ENCODE measurements around the gene EFCAB10.
"Not testable (repeated sequence)": the region's sequence is repeated elsewhere in the genome, so short reads cannot be mapped to it uniquely, and the experiment has no call there.

EFCAB10 gene, protein sequence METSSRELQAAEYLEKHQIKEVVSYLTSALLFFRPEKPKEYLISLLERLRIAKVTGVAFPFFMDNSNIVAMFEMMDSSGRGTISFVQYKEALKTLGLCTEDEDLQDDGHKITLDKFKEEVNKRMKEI

DNA sequence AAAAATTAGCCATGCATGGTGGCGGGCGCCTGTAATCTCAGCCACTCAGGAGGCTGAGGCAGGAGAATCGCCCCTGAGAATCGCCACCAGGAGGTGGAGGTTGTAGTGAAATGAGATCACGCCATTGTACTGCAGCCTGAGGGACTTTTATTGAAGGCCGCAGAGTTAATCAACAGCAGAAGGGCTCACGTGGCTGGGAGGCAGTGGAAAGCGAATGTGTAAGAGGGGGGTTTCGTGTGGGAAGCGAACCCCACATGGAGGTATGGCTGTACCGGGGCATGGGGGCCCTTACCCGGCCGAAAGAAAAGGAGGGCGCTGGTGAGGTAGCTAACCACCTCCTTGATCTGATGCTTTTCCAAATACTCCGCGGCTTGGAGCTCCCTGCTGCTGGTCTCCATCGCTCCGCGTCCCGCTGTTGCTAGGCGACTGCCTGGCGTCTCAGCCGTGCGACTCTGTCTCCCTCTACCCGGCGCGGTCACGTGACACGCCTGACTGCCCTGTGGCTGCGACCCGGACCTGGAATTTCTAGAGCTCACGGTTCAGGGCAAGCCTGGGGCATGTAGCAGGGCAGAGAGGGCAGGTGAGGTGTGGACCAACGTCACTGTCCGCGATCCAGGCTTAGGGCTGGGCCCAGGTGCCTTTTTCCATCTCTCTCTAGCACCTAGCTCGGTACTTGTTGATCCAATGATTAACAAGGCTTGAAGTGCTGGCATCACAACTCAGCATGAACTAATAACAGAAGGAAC, at the start of gene EFCAB10:
Gene EFCAB10, minus strand, starts transcription at position 428 of the 746 bp plus-strand sequence. Its CDS starts 30 bp downstream, at position 398.
- no peak for DNase-seq

DNA sequence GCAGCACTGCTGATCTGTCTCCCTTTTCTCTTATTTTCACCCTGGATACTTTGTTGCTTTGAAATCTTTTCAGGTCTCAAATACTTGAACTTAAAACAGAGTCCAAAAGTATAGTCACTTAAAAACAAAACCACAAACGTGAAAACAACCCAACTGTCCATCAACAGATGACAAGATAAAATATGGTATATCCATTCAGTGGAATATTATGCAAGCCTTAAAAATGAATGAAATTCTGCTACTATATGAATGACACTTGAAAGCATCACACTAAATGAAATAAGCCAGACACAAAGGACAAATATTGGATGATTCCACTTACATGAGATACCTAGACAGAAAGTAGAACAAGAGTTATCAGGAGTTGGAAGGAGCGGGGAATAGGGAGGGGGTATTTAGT, 44.7 kb upstream of the EFCAB10 start:
- DNase-seq: no peak

DNA sequence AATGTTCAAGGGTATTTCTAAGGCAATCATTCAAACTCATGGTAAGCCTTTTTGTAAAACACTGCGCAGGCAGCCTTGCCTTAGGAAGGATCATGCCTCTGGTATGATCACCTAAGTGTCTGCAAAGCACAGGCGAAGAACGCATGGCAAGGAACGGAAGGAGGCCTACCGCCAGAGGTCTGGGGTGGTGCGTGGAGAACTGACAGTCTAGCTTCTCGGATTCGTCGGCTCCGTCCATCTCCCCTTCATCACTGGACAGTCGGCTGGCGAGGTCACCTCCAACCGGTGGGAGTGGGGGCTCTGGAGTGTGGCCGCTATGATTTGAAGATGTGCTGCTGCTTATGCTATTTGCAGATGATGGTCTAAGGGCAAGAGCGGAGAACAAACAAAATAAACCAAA, 42.6 kb upstream of the EFCAB10 start:
- DNase-seq: no peak

DNA sequence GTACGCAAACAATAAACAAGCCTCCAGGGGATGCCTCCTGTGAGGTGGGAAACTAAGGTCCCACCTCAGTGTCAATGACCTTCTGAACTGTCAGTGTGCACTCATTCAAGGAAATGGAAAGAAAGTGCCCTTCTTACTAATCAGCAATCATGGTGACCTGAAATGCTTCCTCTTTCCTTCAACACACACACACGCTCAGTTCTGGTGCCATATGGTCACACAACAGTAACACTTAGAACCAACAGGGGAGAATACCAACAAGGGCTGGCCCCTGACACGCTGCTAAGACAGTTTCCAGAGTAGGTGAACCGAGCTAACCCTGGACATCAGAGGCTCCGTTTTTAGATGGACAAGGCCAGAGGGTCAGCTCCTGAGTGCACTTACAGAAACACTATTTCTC, 42.1 kb upstream of the EFCAB10 start:
- DNase-seq: no peak

DNA sequence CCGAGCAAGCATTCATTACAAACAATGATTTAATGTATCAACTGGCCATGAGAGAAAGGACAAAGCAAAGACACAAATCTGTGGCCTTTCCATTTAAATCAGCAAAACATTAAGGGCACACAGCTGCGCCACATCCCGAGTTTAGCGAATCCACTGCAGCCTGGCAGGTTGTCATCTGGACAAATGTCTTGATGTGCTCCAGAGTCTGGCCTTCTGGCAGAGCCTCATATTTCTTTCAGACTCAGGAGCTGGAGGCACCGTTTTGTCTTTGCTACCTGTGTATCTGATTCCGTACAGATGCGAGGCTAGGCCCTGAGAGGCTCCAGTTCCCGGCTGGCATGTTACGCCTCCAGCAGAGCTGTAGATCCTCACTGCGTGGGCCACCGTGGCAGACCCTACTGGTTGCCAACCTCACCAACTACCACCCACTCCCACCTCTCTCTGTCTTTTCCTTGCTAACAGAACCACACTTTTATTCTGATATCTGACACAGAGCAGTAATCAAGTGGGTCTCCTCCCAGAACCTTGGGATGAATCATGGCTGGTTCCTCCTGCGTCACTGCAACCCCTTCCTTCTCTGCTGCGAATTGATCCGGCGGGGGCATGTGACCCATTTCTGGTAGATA, 40.9 kb upstream of the EFCAB10 start:
- no peak for DNase-seq

DNA sequence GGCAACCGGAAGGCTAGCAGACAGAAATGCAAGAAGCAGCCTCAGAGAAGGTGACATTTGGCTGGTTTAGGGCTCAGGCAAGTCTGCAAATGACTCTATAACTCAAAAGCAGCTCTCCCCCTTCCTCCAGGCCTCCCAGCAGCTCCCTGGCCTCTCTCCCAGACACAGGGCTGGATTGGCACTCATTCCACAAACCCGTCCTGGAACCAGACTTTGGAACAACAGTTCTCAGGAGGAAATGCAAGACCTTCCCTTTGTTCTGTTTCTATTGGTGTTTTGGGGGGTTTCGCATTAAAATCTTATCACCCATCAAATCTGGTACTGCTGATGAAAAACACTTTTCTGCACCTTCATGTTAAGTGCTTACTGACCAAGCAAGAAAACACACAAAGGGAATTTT, 40.3 kb upstream of the EFCAB10 start:
- no peak for DNase-seq

DNA sequence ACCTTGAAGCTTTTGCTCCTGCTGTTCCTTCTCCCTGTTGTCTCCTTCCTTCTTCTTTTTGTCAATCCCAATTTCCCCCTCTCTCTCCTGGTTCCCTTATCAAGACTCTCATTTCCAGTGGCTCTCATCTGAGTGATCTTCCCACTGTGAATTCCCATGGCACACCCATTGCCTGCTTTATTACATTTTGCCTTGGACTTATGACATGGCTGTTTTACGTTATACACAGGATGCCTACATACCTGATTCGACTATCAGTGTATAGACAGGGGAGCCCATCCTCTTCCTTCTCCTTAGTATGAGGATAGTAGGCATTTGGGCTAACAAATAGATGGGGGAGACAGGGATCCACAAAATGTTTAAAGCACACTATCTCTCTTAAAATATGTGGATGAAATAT, 39.9 kb upstream of the EFCAB10 start:
- DNase-seq: no peak

DNA sequence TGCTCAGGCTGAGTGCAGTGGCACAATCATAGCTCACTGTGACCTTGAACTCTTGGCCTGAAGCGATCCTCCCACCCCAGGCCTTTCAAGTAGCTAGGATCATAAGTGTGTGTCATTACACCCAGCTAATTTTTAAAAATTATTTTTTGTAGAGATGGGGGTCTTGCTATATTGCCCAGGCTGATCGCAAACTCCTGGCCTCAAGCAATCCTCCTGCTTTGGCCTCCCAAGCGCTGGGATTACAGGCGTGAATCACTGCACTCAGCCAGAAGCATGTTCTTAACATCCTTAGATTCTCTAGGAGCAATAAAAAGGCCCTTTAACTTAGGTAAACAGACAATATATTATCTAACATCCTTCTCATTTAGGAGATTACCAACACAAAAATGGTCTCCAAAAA, 38.3 kb upstream of the EFCAB10 start:
- no peak for DNase-seq

DNA sequence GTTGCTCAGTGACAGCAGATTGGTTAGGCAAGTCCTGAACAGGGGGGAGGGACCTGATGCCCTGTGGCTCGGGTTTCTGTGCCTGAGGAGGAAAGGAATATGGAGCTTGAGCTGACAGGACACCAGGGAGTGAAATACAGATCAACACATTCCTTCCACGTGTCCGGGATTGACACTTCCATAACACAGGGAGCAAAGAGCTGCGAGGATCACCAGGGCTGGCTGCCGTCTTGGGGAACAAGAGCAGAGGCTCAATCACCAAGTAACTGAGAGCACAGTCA, 36.7 kb upstream of the EFCAB10 start:
- no peak for DNase-seq

DNA sequence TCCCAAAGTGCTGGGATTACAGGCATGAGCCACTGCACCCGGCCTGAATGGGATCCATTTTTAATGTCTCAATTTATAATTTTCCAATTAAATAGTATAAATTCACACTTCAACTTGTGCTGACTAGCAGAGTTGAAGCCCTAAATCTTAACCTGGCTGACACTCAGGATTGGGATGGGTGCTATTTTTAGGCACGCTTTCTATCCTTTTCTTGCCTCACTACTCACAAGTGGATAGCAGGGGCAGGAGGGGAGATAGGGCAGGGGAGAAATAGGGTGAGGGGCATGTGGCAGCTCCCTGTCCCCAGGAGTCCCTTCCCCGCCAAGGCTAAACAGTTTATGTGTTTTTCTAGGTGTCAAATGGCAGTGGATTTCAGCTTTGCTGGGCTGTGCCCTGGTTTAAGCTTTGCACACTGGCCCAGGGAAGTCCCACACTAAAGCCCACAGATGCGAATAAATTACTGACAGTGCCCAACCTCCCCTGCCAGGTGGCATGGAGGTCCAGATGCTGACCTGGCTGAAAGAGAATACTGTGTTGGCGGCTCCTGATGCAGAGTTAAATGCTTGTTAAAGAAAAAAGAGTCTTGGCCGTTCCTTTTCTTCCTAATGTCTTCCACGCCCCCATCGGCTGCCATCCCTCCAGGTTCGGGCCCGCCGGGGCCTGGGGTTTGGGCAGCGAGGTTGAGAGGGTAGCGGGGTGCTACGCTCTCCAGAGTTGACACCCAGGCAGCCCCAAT, 36.2 kb upstream of the EFCAB10 start:
- no peak for DNase-seq

DNA sequence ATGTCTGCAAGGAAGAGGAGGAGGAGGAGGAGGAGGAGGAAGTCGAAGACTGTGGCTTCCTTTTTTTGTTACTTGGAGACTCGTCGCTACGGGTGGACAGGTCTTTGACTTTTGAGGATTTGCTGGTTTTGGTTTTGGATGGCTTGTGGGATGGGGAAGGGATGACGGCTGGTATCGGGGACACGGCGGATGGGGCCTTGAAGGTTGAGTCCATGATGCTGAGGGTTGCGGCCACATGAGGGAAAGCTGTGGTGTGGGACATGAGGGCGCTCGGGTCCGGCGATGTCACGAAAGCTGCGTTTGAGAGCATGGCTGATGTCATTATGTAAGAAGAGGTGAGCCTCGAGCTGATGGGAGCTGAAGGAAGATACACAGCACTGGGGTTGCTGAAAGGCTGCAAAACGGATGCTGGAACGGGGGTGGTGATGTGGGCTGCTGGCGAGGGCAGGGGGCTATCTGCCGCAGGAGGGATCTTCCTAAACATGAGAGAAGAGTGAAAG, 33.1 kb upstream of the EFCAB10 start:
- DNase-seq: no peak

DNA sequence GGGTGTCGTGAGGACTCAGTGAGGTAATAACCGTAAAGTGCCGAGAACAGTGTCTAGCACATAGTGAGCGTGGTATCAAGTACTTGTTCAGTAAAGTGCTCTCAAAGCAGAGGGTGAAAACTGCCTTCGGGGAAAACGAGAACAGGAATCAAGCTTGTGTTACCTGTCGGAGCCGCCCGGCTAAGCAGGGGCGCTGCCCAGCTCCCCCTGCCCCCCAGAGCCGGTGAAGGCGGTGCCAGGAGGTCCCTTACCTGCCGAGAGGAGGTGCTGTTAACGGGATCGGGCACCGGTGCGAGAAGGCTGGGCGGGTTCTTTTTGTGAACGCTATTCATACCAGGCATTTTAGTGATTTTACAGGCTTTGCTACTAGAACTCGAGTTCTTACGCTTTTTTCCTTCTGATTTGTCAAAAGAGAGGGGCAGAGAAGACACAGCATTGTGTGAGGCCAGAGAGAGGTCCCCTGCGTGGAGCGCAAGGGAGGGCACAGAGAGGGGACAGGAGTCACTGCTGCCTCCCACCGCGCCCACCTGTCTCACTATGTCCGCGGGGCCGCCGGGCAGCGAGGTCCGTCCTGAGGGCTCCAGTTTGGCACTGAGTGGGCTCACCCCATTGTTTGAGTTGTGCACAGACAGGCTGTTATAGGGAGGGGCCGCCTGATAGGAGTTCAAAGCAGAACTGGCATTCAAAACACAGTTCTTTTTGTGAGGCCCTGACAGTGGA, 32.5 kb upstream of the EFCAB10 start:
- no peak for DNase-seq

DNA sequence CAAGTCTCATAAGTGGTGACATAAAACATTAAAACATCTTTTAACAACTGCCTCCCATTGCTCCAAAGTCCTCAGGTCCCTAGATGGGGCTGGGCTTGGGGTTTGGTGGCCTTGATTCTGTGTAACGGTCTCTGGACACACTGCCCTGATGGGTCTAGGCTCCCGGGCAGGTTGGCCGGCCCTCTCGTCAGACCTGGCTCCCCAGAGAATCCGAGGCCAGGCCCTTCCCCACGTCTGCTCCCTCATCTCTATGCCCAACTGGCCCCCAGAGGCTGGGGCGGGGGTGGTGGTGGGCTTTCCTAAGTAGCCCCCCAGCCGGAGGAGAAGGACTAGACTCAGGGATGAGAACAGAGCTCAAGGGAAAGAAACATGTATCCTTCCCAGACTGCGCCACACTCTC, 31.5 kb upstream of the EFCAB10 start:
- no peak for DNase-seq

DNA sequence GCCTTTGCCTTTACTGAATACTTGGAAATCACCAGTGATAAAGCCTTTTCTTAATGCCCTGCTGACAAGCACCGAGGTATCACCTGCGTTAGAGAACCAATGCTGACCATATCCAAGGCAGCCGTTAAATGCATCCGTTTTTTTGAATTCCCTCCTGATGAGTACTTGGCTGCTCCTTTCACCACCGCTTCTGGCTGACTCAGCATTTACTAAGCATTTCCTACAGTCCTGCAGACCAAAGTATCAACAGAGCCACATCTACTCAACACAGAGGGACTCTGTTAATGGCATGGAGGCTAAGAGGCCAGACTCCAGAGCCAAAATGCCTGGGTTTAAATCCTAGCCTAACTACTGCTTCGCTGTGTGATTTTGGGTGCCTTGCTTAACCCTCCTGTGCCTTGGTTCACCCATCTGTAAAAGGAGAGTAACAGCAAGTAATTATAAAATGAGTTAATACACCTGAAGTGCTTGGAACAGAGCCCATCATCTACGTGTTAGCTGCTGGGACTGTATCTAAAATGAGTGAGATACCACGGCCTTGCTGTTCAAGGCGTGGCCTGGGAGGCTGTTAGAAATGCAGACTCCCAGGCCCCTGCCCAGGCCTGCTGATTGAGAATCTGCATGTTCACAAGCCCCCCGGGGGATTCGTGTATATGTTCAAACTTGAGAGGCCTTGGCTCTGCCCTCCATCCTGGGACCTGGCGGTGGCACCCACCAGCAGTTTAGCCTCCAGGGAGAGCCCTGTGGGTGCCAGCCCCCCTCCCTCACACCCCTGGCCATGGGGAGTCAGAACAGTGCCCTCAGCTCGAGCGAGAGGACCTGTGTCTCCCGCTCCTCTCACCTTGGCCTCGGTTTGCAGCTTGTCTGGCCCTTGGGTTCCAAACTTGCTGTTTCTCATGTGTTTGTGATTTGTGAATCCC, 30.8 kb upstream of the EFCAB10 start:
- DNase-seq: no peak

DNA sequence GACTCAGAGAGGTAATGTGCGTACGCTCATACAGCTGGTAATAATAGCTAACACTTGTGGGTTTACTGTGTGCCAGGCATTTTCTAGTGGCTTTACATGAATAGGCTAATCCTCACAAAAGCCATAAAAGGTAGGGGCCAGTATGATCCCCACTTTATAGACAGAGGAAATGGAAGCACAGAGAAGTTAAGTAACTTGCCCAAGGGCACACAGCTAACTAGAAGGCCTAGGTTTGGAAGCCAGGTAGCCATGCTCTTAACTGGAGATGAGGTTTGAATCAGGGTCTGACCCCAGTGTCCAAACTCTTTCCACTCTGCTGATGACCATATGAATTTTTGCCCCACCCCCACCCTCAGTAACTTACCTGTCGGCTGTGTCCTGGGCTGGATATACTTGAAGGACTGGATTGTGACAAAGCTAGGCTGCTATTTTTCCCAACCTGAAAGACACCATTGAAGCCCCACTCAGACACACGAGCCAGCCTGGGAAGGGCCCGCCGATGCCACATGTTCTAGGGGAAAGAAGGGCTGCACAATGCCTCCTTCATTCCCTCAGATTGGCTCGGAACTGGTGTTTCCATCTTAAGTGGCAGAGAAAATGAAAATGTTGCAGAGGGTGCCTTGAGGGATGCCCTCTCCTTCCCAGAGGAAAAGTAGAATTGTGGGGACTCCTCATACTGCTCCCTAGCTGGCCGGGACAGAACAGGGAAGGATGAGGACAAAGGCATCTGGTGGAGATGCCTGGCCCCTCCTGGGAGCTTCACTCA, 29.1 kb upstream of the EFCAB10 start:
- no peak for DNase-seq

DNA sequence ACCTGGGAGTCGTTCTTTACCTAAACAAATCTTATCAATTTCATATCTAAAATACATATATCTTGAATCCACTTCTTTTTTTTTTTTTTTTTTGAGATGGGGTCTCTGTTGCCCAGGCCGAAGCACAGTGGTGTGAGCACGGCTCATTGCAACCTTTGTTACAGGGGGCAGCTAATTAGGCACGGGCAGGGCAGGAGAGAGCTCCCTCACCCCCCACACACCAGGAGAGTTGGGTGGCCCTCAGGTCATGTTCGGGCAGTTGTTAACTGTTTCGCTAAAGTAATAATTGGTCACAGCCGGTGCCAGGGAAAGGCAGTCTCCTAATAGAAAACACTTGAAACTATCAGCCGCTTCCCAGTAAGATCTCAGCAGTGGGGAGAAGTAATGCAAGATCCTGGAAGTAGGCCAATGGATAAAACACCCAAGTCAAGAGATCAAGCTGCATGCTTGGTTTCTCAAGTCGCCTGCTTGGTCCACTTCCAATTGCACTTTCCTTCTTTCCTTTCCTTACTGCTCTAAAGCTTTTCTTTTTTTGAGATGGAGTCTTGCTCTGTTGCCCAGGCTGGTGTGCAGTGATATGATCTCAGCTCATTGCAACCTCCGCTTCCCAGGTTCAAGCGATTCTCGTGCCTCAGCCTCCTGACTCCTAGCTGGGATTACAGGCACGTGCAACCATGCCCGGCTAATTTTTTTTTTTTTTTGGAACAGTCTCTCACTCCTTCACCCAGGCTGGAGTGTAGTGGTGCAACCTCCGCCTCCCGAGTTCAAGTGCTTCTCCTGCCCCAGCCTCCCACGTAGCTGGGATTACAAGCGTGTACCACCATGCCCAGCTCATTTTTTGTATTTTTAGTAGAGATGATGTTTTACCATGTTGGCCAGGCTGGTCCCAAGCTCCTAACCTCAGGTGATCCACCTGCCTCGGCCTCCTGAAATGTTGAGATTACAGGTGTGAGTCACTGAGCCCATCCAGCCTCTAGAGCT, 21.3 kb upstream of the EFCAB10 start:
- no peak for DNase-seq

DNA sequence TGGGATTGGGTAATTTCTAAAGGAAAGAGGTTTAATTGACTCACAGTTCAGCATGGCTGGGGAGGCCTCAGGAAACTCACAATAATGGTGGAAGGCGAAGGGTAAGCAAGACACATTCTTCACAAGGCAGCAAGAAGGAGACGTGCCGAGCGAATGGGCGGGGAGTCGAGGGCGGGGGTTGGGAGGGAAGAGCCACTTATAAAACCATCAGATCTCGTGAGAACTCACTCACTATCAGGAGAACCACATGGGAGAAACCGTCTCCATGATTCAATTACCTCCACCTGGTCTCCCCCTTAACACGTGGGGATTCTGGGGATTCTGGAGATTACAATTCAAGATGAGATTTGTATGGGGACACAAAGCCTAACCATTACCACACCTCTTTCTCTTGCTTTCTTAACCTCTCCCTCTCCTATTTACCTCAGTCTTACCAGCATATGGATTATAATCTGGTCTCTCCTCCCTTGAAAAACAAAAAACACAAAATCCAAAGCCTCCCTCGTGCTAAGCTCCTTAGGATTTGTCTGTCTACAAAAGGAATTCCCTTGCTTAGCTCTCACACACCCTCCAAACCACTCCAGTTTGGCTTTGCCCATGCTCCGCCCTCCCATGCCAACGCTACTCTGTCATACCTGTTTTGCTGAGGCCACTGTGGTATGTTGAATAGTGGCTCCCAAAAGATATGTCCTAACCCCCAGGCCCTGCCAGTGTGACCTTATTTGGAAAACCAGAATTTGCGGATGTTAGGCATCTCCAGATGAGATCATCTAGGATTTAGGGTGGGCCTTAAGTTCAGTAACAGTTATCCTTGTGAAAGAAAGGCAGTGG, 19.6 kb upstream of the EFCAB10 start:
- no peak for DNase-seq

DNA sequence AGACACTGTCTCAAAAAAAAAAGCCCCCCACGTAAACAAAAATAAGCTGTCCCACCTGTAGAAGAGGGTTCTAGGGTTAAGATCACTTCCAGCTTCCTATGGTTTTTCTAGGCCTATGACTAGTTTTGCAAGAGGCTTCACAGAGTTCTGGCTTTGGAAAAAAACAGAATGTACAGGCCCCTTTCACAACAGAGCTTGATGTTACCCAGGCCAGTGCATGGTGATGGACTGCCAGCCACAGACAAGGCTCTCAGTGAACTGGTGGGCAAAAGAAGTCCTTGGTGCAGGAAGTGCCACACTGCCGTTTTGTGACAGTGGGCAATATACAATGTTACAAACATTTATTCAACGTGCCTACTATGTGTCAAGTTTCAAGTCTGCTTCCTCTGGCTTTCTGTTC, 18.3 kb upstream of the EFCAB10 start:
- no peak for DNase-seq

DNA sequence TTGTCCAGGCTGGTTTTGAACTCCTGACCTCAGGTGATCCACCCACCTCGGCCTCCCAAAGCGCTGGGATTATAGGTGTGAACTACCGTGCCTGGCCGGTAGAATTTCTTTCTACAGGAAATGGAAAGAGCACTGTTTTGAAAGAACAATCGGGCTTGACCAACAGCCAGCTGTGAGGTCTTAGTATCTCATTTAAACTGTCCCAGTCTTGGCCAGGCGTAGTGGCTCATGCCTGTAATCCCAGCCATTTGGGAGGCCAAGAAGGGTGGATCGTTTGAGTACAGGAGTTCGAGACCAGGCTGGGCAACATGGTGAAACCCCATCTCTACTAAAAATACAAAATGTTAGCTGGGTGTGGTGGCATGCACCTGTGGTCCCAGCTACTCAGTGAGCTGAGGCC, 17.8 kb upstream of the EFCAB10 start:
- DNase-seq: not testable (repeated sequence)

Measured in amniotic stem cell (primary cell).